Heart left ventricle (tissue), 16 donors: ENCODE data around the gene CHCHD4. TPM values are rescaled to one million over a fixed set of nuclear protein-coding genes. Genes with fewer than 3 reads are reported as not detected.

ENCODE experiments used
- ATAC-seq, 4 donors: fragments of 200-7000 bp; cut with Tn5 transposase; one replicate each; pipeline ENCODE4 v1.9.1; 2020 to 2022; ENCODE audit warnings: moderate library complexity in 4 of 4, mild to moderate bottlenecking in 3 of 4, moderate number of reproducible peaks in 1 of 4
- DNase-seq, 5 donors: peaks; one replicate each; pipeline ENCODE4 v3.0.0-alpha.2; 2020
- H3K27ac ChIP-seq, 12 donors: fragments of 200-600 bp; sonication (generic) in 4 of 12; one replicate each; pipeline versions ENCODE4 v1.5.0 to v1.8.0; 2016 to 2022; ENCODE audit warnings: mild to moderate bottlenecking in 2 of 12
- H3K27me3 ChIP-seq, 9 donors: fragments of 200-600 bp; sonication (generic) in 2 of 9; one replicate each; pipeline versions ENCODE4 v1.5.1 to v1.8.0; 2016 to 2022; ENCODE audit warnings: mild to moderate bottlenecking in 3 of 9
- H3K36me3 ChIP-seq, 9 donors: fragments of 200-600 bp; sonication (generic) in 2 of 9; one replicate each; pipeline versions ENCODE4 v1.5.0 to v1.8.0; 2018 to 2022; ENCODE audit warnings: mild to moderate bottlenecking in 2 of 9
- H3K4me1 ChIP-seq, 12 donors: fragments of 200-600 bp; sonication (generic) in 4 of 12; one replicate each; pipeline versions ENCODE4 v1.5.0 to v1.8.0; 2016 to 2022; ENCODE audit warnings: mild to moderate bottlenecking in 3 of 12
- H3K4me3 ChIP-seq, 12 donors: fragments of 200-600 bp; sonication (generic) in 4 of 12; one replicate each; pipeline versions ENCODE4 v1.5.0 to v1.8.0; 2017 to 2022; ENCODE audit warnings: mild to moderate bottlenecking in 9 of 12, moderate library complexity in 4 of 12
- H3K9me3 ChIP-seq, 12 donors: fragments of 200-600 bp; sonication (generic) in 4 of 12; one replicate each; pipeline versions ENCODE4 v1.5.0 to v1.8.0; 2016 to 2022; ENCODE audit warnings: mild to moderate bottlenecking in 1 of 12
- CTCF ChIP-seq, 12 donors: fragments of 200-600 bp; sonication (generic) in 4 of 12; IDR thresholded peaks; one replicate each; pipeline versions ENCODE4 v1.5.0 to v1.8.0; 2018 to 2022; ENCODE audit warnings: antibody characterized with exemption in 12 of 12, mild to moderate bottlenecking in 5 of 12
- POLR2A ChIP-seq, 2 donors: fragments of 450-650 bp; IDR thresholded peaks; one replicate each; pipeline ENCODE4 v1.6.1; 2017; ENCODE audit warnings: antibody characterized with exemption in 2 of 2, mild to moderate bottlenecking in 2 of 2, moderate library complexity in 2 of 2
- WGBS, 4 donors: extraction: QIAGEN DNeasy Blood & Tissue Kit in 2 of 4; methylation state at CpG; one replicate each; pipeline versions ENCODE4 v1.1.5 to v1.1.7; 2013 to 2018; 5-methylcytosine and 5-hydroxymethylcytosine counted together
- intact Hi-C, 10 donors: fragments of 100-400 bp; cut with DNase I; formaldehyde crosslinking; loops; one replicate each; pipeline versions ENCODE4 v1.11.1 to v1.14.2; 2022
- polyA plus RNA-seq, 2 donors: library from polyadenylated mRNA; stranded (reverse); fragments of 200-250 nt; gene quantifications; one replicate each; pipeline ENCODE4 v1.2.3, GENCODE V29; 2013
- total RNA-seq, 9 donors: library from RNA; depleted of rRNA in 2 of 9; stranded (reverse); fragments of >200 nt in 2 of 9; fragmentation: NEBNext Ultra II Directional in 3 of 9; extraction: Animal tissue kit (Norgen Biotek cat#: 25700) in 3 of 9; gene quantifications; one replicate each; pipeline versions ENCODE4 v1.1.0 to v1.2.4, GENCODE V29; 2016 to 2023
- donor health status: ischemic (EF 13 %, LVEDD 7.1; RV severe dilation, severe dysfunction).
- donor health status: healthy with polysubstance abuse.
- donor health status: DM: no; HTN: yes; CAD: no.
- donor health status: DM: no; HTN: no; CAD: no.
- donor health status: ischemic (EF 25% LVEDD 6.9; RV normal size, moderate dysfunction).
- donor health status: ischemic (EF 25% LVEDD 5.7; RV mildly dilated, moderate dysfunction).
- donor health status: healthy.
- donor health status: DM: yes; HTN: yes; CAD: no.
- donor health status: ischemic (EF 35%, LVEDD 5.7; RV mildly dilated, moderate dysfunction).
- donor health status: nonischemic (EF 11% LVEDD 7.7; RV severe dilation, severe dysfunction).
- donor health status: DM: yes; HTN: yes; CAD: no.
- donor health status: PGD.
- donor health status: ischemic (EF 29% LVEDD 5.4; RV normal size, mild dysfunction).
- donor health status: nonischemic (EF 23%, LVEDD 6.1; RV moderate dilation, normal function).

CHCHD4 gene
- total and polyA plus RNA-seq, 11 donors, result 14.8 to 31.3 (median 25.9) TPM

- H3K27ac ChIP-seq, result peak overlapping the region; percentile 88 to 96 (median 92)
- intact Hi-C loops, result loop anchor here in 9 of 10 donors (1.0 to 10.0 kb wide), 8 partner anchors 19 to 471 kb away; partner anchors contain the start of genes LSM3 (in 5 of the 9) and XPC (in 5 of the 9)
- H3K4me1 ChIP-seq, result peaks cover 9 to 48% (median 32%) of the 10 kb centered on the region in 12 donors
- TF ChIP-seq CTCF (IDR thresholded peaks at IDR 0.05), result peak in 3 of 12 donors; percentile 4 to 27 (median 25)
- peak in 1 of 2 donors; percentile 57 for TF ChIP-seq POLR2A (IDR thresholded peaks at IDR 0.05)
- peaks cover 0 to 46% (median 38%) of the 10 kb centered on the region in 9 donors for H3K36me3 ChIP-seq
- WGBS, 4 donors, result 0 to 1% (median 0%) methylated on average over 18 to 44 of the region's 44 CpGs
- peak; percentile 62 to 79 (median 72) for DNase-seq
- ATAC-seq, result peak in 3 of 4 donors; percentile 47 to 79 (median 68)
- H3K9me3 ChIP-seq, result no peaks in the 10 kb centered on the region
- H3K4me3 ChIP-seq, result peak overlapping the region; percentile 68 to 91 (median 85)
- no peaks in the 10 kb centered on the region for H3K27me3 ChIP-seq
Observed at GRCh38 chr3:14125193-14126016, 735 bp upstream of the CHCHD4 start.

GRCh38 chr3:14124223-14124614, 451 bp downstream of the CHCHD4 start:
- intact Hi-C loops, result loop anchor here in 8 of 10 donors (1.0 to 10.0 kb wide), 8 partner anchors 20 to 469 kb away; partner anchors contain the start of genes LSM3 (in 5 of the 8) and XPC (in 5 of the 8)
- peak in 3 of 4 donors; percentile 37 to 61 (median 58) for ATAC-seq

GRCh38 chr3:14123308-14124222, 1.1 kb downstream of the CHCHD4 start:
- H3K9me3 ChIP-seq, result no peaks in the 10 kb centered on the region
- 56 to 61% (median 57%) methylated on average over 13 to 15 of the region's 15 CpGs for WGBS, 4 donors
- H3K27me3 ChIP-seq, result no peaks in the 10 kb centered on the region
- peaks cover 9 to 53% (median 32%) of the 10 kb centered on the region in 12 donors for H3K4me1 ChIP-seq
- TF ChIP-seq POLR2A (IDR thresholded peaks at IDR 0.05) (no peak), CTCF (IDR thresholded peaks at IDR 0.05) (no peak)
- peak overlapping the region; percentile 68 to 91 (median 85) for H3K4me3 ChIP-seq
- intact Hi-C loops, result loop anchor here in 8 of 10 donors (1.0 to 10.0 kb wide), 8 partner anchors 21 to 469 kb away; partner anchors contain the start of genes LSM3 (in 5 of the 8) and XPC (in 5 of the 8)
- H3K27ac ChIP-seq, result peak overlapping the region in 11 of 12 donors; percentile 90 to 96 (median 92)
- DNase-seq (no peak), ATAC-seq (no peak)
- peaks cover 0 to 34% (median 25%) of the 10 kb centered on the region in 9 donors for H3K36me3 ChIP-seq

More at GRCh38 chr3:14124223-14124614, 451 bp downstream of the CHCHD4 start:
- H3K9me3 ChIP-seq, result no peaks in the 10 kb centered on the region
- peak; percentile 76 to 85 (median 82) for DNase-seq
- WGBS, 4 donors, result 0% methylated on average over 15 to 37 of the region's 37 CpGs
- H3K36me3 ChIP-seq, result peaks cover 0 to 41% (median 32%) of the 10 kb centered on the region in 9 donors
- H3K4me1 ChIP-seq, result peaks cover 9 to 48% (median 32%) of the 10 kb centered on the region in 12 donors
- H3K4me3 ChIP-seq, result peak overlapping the region; percentile 68 to 91 (median 85)
- no peaks in the 10 kb centered on the region for H3K27me3 ChIP-seq
- TF ChIP-seq POLR2A (IDR thresholded peaks at IDR 0.05) (no peak), CTCF (IDR thresholded peaks at IDR 0.05) (no peak)
- peak overlapping the region; percentile 69 to 96 (median 92) for H3K27ac ChIP-seq
